GOT3 (cell line): Measurements from ENCODE around the gene ZBED5.
"Not testable (repeated sequence)": the region's sequence is repeated elsewhere in the genome, so short reads cannot be mapped to it uniquely, and the experiment has no call there.

ENCODE experiments used
- DNase-seq: peaks from one replicate; lab custom pipeline; 2025; ENCODE audit warnings: mixed read lengths; lab: John Stamatoyannopoulos, UW

The ZBED5 gene

GRCh38 chr11:10857709-10858438 is at the start of gene ZBED5:
TSS of gene ZBED5 (minus strand) at chr11:10858053. CDS start at chr11:10854945, 3,108 bp downstream.
- peak; percentile 66 for DNase-seq

- DNase-seq: no peak
Observed at GRCh38 chr11:10906521-10906920, 48.7 kb upstream of the ZBED5 start.

DNA sequence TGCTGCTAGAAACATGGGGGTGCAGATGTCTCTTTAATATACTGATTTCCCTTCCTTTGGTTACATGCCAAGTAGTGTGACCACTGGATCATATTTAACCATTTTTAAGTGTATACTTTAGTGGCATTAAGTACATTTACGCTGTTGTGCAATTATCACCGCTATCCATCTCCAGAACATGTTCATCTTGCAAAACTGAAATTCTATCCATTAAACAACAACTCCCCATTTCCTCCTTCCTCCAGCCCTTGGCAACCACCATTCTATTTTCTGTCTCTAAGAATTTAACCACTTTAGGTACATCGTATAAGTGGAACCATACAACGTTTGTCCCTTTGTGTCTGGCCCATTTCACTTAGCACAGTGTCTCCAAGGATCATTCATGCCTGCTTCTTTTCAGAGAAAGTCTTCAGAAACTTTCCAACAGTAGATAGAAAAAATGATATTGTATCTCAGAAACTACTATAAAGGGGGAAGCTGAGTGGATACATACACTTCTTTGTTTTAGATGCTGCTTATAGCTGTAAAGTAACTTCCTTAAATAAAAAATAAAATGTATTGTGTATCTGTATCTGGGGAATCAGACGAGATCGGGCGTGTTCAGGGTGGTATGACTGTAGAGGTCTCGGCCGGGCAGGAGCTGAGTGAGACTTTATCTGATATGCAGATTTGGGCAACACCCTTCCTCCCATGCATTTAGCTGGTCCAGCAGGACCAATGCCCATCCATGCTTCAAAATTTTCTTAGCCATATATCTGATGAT is 44.6 kb upstream of the ZBED5 start:
- DNase-seq: no peak

DNA sequence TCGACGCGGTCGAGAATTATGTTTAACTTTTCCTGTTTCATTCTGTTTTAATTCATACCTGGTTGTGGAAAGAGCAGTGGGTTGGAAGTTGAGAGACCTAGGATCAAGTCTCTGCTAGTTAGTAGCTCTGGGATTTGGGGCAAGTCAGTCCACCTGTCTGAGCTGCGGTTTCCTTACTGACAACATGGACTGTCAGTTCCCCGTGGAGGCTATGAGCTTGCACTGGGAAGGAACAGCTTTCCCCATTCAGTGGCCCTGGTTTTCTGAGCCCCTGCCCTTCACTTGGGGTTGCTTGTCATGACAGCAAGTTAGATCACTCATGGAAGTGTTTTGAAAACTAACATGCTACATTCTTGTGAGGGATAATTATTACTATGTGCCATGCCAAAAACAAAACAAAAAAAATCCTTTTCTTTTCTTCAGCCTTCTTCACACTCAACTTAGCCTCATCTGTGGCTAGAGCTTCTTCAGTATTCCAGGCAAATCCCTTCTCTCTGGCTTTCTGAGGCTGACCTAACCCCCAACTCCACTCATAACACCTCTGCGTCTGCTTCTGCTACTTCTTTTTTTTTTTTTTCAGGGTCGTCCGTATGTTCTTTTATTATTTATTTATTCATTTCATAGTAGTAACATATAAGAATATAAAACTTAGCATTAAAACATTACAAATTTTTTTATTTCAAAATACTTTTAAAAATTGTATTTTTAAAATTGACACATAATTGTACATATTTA is 43.0 kb upstream of the ZBED5 start:
- DNase-seq: no peak

GRCh38 chr11:10899121-10899830 is 41.4 kb upstream of the ZBED5 start:
- DNase-seq: no peak

GRCh38 chr11:10898763-10899025 is 40.8 kb upstream of the ZBED5 start:
- DNase-seq: no peak

DNA sequence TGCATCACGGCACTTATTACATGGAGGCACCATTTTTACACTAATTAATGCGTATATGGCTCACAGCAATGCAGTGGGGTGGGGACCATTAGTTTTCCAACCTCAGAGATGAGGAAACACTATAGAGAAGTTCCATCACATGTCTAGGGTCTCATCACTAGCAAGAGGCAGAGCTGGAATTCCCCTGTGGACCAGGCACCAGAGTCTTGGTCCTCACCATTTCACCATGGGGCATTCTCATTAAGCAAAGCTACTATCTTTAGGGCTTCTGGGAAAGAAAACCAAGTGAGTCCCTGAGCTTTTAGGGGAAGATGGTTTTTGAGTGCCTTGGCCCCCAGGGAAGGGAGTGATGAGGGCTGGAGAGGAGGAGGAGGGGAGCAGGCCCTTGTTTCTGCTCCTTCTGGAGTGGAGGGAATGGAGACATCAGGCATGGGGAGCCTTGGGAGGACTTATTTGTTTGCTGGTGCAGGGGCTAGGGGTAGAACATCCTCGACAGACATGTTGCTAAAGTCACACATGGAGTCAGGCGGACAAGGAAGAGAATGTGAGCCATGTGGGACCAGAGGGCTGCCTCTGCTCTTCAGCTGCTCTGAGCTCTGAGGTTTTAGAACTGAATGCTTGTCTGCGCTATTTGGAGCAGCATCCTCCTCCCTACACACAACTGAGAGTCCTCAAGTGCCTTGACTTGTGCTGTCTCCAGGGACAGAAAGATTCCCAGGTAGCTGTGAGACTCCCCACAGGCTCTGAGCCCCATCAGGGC is 40.3 kb upstream of the ZBED5 start:
- DNase-seq: no peak

DNA sequence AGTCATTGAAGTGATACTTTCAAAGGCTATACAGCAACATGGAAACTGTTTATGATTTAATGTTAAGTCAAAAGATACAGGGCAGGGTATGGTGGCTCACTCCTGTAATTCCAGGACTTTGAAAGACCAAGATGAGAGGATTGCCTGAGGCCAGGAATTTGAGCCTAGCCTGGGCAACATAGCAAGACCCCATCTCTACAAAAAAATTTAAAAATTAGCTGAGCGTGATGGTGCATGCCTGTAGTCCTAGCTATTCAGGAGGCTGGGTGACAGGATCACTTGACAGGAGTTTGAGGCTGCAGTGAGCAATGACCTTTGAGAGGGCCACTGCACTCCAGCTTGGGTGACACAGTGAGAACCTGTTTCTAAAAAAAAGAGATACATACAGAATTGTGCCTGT is 39.3 kb upstream of the ZBED5 start:
- DNase-seq: no peak

DNA sequence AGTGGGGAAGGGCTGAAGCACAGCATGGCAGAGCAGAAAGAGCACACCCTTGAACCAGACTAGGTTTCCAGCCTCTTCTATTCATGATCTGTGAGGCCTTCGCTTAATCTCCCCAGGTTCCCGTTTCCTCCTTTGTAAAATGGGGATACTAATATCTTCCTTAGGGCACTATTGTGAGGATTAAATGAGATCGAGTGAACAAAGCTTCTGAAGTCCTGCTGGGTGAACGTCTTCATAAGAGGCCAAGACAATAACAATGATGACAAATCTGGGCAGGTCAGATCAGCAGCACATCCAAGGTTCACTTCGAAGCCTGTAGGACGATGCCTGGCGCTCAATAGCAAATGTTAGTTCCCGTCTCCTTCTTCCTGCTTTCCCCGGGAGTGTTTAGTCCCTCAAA is 38.6 kb upstream of the ZBED5 start:
- no peak for DNase-seq

DNA sequence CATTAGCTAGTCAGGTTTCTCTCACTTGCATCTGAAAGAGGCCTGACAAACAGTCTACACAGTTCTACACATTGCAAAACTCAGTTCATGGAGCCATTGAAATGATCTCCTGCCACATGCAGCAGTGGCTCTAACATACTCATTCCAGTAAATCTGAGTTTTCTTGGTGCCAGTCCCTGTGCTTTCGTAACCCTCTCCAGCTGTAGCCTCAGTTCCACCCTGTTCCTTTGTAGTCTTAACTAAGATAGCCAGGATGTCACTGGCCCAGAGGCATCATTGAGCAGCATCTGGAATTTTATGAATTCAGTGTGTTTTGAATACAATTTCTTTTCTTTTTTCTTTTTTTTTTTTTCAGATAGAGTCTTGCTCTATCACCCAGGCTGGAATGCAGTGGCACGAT is 37.4 kb upstream of the ZBED5 start:
- DNase-seq: no peak

DNA sequence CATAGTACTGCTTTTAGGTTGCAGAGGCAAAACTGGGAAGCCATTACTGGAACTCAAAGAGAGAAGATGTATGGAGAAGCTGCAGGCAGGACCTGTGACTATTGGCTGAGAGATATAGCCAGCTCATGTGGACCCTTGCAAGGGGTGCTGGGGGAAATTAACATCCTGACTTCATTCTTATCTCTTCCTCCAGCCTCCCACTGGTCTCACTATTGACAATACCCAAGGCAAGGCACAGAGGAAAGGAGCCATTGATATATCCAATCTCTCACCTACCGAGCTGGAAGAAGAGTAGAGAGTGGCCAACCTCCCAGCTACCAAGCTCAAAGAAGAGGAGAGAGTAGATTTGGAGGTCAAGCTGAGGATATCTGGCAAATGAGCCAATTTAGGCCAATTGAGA is 36.8 kb upstream of the ZBED5 start:
- no peak for DNase-seq

- no peak for DNase-seq
Observed at GRCh38 chr11:10893714-10894151, 35.9 kb upstream of the ZBED5 start.

- no peak for DNase-seq
Observed at GRCh38 chr11:10892250-10892649, 34.4 kb upstream of the ZBED5 start.

DNA sequence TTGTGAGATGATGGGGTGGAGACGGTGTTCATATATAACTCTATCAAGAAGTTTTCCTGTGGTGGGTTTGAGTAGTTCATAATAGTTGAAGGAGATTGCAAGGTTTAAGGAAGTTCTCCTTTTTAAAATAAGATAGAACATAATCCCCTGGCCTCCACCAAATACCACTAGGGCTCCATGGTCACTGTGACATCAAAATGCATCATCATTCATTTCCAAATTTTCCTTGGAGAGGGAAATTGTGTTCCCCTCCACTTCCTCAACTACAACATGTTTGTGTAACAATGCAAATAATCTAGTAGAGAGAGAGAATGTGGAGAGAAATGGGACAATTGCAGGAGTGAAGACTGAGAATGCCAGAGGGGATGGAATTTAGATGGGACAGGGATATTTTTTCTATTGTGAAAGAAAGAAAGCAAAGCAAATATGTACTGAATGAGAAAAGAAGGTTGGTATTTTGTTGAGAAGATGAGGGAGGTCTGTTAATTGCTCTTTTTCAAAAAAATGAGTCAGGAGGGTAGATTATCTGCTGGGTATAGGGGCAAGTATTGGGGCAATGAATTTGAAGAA is 33.4 kb upstream of the ZBED5 start:
- DNase-seq: no peak

DNA sequence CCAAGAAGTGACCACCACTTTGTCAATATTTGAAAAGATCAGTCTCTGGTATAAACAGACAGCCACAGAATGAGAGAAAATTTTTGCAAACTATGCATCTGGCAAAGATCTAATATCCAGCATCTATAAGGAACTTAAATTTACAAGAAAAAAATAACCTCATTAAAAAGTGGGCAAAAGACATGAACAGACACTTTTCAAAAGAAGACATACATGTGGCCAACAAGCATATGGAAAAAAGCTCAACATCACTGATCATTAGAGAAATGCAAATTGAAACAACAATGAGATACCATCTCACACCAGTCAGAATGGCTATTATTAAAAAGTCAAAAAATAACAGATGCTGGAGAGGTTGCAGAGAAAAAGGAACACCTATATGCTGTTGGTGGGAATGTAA is 32.2 kb upstream of the ZBED5 start:
- DNase-seq: not testable (repeated sequence)

- no peak for DNase-seq
Observed at GRCh38 chr11:10887307-10887706, 29.5 kb upstream of the ZBED5 start.

DNA sequence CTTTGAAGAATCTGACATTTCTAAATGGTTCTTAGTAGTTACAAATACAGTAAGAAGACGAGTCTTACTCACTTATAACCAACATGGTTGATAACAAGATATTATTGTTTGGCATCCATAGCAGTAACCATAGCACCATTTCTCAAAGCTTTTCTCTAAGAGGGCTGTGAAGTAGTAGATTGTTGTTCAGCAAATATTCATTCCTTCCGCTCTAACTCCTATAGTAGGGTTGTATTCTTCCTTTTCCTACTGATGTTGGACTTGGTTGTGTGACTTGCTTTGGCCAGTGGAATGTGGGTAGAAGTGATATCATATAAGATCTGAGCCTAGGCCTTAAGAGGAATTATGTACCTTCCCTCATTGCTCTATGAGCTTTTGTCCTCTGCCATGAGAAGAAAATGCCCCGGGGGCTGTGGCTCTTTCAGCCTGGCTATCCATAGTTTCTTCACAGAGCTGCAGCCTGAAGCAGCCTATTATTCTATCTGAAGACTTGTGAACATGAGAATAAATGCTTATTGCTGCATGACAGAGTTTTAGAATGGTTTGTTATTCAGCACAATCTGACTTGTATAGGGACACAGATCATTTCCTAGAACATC is 28.9 kb upstream of the ZBED5 start:
- no peak for DNase-seq

DNA sequence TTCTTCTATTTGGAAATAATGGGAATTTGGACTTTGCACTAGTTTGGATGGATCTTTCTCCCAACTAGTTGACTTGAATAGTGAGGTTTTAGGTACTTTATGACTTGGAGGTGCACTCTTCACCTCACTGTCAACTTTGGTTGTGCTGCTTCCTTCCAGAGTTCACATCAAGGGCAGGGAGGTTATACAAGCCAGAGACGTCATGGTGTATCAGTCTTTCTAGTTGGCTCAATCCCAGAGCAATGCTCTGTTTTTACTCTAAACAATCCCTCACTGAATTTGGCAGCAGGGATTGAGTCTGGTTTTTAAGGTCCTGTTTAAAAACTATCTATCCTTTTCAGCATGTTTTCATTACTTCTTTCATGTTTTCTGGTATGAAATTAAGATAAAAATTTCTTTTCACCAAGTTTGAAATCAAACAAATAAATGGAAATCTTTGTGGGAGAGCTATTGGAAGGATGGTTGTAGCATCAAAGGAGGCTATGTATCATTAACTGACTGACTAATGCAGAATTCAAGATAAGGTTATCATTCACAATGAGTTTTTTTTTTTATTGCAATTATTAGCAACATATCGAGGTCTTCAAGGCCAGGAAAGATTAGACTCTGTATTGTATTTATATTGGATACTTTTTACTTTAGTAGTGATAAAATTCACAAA is 28.0 kb upstream of the ZBED5 start:
- no peak for DNase-seq

DNA sequence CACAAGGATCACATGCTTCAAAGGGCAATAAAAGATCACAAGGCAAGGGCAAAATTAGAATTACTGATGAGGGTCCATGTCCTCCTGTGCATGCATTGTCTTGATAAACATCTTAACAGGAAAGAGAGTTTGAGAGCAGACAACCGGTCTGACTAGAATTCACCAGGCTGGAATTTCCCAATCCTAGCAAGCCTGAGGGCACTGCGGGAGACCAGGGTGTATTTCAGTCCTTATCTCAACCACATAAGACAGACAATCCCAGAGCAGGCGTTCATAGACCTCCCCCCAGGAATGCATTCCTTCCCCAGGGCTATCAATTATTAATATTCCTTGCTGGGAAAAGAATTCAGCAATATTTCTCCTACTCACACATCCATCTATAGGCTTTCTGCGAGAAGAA is 26.4 kb upstream of the ZBED5 start:
- not testable (repeated sequence) for DNase-seq

- DNase-seq: no peak
Observed at GRCh38 chr11:10881892-10882291, 24.0 kb upstream of the ZBED5 start.
